MM.1S (cell line): ENCODE measurements around the gene MPG.

Experiments
- EZH2 ChIP-seq: fragments of 300-600 bp; sonication (generic); optimal IDR thresholded peaks from 2 replicates; pipeline ENCODE3; 2017; ENCODE audit warnings: low read depth, mild to moderate bottlenecking, antibody characterized with exemption, low read length, mixed read lengths
- TF ChIP-seq, protein P1 (sequence below): fragments of 300-600 bp; sonication (generic); IDR thresholded peaks from 2 replicates; pipeline ENCODE4 v1.5.1; 2016; ENCODE audit warnings: antibody characterized with exemption, low read length, mixed read lengths

DNA sequence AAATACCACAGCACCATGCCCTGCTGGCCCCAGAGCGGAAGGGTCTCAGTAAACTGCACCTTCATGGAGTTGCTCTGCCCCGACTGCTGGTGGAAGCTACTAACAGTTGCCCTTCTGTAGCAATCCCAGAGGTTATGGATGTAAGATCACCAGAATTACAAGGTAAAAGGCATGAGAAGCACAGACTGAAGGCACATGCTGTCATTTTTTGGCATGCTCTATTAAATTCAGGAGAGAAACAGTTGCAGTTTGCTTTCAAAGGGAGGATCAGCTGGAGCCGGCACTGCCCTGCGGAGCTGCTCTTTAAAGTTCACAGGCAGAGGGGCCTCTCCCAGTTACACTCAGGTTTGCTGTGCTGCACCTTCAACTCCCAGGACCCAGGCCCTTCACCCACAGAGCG lies 41.3 kb downstream of the MPG start:
- TF ChIP-seq, protein P1, sequence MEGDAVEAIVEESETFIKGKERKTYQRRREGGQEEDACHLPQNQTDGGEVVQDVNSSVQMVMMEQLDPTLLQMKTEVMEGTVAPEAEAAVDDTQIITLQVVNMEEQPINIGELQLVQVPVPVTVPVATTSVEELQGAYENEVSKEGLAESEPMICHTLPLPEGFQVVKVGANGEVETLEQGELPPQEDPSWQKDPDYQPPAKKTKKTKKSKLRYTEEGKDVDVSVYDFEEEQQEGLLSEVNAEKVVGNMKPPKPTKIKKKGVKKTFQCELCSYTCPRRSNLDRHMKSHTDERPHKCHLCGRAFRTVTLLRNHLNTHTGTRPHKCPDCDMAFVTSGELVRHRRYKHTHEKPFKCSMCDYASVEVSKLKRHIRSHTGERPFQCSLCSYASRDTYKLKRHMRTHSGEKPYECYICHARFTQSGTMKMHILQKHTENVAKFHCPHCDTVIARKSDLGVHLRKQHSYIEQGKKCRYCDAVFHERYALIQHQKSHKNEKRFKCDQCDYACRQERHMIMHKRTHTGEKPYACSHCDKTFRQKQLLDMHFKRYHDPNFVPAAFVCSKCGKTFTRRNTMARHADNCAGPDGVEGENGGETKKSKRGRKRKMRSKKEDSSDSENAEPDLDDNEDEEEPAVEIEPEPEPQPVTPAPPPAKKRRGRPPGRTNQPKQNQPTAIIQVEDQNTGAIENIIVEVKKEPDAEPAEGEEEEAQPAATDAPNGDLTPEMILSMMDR: no peak
- no peak for TF ChIP-seq EZH2
